HuH-7.5 (cell line): ENCODE results near the gene TATDN2.
A peak's percentile ranks its signal among the peaks of the same experiment; 100 is the strongest.

ENCODE experiments used
- DNase-seq: peaks from one replicate; pipeline ENCODE4 v3.0.0; 2011; ENCODE audit warnings: low spot score

Gene TATDN2

DNA sequence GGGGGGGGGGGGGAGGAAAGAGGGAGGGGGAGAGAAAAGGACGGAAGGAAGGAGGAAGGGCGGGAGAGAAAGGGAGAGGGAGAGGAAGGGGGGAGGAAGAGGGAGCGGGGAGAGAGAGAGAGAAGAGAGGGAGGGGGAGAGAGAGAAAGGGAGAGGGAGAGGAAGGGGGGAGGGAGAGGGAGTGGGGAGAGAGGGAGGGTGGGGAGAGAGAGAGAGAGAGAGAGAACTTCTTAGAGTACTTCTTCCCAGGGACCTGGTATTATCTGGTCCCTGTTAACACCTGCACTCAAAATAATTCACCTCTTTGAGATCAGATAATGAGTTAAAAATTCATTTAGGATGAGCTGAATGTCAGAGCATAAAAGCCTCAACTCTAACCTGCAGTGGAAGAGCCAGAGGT, 71.5 kb downstream of the TATDN2 start:
- no peak for DNase-seq

DNA sequence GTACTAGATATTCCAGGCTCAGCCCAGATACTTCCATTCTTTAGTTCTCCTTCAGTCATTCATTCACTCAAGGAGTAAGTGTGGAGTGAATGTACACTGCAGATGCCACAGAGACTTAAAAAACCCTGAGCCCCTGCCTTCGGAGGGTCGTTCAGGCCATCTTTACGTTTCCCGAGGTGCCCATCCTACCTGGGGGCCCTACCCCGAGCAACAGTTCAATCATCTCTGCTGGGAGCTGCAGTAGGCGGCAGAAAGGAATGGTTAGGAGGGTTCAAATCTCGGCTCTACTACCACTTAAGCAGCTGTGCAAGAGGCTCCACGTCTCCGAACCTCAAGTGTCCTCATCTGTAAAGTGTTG, 72.0 kb downstream of the TATDN2 start:
- no peak for DNase-seq

DNA sequence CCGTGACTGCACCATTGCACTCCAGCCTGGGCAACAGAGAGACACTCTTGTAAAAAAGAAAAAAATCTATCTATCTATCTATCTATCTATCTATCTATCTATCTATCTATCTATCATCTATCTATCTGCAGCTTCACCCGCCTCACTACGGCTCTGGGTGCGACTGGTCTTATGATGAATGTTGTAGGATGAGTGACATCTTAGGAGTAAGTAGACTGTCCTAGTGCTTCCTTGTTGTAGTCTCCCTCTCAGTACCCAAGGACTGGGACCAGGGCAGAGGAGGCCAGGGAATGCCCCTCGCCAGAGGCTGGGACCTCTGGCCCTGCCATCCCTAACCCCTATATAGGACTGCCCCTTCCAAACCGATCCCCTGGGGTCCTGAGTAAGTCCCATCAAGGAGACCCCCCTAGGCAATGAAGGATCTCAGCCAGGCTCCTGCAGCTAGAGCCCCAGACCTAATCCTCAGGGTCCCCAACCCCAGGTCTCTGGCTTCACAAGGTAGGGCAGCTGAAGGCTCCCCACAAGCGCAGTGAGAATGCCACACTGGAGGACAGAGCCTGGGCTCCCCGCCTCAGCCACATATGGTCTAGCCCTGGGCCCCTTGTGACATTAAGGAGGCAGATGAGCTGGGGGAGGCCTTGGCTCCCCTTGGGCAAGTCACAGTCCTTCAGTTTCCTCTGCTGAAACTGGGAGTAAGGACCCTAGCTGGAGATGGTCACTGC, 73.5 kb downstream of the TATDN2 start:
- DNase-seq = no peak

DNA sequence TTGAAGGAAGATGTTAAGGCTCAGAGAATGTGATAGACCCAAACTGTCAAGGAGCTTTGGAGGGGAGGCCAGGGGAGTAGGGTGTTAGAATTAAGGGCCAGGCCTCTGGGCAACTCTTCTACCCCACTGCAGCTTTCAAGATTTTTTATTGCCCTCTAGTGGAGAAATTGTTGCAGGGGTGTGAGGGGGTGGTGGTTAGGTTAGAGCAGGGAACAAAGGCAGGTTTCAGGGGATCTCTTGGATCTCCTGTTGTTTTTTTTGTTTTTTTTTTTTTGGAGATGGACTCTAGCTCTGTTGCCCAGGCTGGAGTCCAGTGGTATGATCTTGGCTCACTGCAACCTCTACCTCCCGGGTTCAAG, 74.1 kb downstream of the TATDN2 start:
- peak; percentile 83 for DNase-seq

DNA sequence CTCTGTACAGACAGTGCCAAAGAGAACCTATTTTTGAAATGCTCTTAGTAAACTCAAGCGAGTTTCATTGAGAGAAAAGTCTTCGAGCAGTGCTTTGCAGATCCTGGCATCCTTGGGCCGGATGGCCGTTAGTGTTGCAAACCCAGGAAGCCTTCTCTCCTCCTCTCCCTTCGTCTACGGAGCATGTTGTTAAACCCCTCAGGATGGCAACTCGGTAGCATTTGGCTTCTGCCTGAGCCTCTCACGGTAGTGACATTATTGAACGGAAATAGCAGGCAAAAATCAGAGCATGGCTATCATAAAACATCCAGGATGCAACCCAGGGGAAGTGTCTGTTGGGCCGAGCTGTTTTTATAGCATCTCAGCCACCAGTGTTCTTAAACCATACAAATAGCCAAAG, 79.3 kb downstream of the TATDN2 start:
- DNase-seq = no peak

DNA sequence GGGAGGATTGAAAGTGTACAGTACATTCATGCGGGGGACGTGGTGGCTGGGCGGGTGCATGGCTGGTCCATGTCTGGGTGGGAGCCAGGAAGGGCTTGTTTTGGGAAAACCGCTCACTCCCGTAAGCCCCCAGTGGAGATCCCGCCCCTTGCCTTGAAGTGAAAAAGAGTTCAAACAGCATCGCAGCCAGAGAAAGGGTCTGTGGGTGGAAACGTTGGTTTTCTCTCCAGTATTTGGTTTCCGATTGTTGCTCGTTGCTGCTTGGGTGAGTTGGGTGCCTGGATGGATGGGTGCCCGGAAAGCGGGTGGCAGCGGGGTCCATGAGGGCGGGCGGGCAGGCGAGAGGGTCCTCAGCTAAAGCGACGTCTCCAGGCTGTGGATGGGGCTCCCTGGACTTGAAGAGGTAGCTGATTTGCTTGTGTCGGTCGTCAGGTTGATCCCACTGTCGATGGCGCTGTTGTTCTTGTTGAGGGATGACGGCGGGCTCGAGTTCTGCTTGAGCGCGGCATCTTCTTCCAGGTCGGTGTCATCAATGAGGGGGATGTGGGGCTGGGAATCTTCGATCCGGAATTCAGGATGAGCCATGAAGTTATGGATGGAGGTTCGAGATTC, 80.3 kb downstream of the TATDN2 start:
- no peak for DNase-seq

DNA sequence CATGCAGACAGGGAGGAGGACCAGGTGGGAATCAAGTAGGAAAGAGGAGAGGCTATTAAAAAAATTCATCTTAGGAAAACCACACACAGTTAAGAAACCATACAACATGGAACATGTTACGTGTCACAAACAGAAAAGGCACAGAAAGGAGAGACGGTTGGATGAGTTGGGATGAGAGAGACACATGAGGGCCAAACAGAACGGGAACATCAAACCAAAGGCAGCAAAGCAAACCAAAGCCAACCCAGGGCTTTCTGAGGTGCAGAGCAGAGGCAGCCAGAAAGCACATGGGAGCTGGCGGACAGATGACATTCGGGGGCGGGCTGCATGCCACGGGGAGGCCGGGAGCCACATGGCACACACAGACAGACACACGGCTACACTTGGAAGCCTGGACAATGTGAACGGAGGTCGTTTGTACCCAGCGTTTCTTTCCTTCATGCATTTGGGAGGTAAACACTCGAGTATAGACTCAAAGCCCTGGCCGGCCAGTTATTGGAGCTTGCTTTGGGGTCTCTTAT, 81.3 kb downstream of the TATDN2 start:
- DNase-seq = no peak

DNA sequence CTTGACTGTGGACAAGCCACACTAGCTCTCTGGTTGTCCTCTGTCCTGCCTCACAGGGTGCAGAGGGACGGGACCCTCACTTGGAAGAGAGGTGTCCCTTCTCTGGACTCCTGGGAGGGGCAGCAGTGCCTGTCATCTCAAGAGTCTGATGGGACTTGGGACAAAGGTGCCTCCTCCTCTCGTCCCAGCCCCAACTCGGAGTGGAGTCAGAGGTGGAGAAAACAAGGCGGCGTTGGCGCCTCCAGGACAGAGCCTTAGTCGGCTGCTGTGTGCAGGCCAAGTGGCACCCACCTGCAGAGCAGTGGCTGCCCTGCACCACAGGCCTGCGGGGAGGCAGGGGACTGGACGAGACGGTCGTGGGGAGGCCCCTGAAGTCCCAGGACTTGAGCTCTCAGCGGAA, 82.1 kb downstream of the TATDN2 start:
- DNase-seq = no peak
